IPS-18c (cell line): Measurements from ENCODE around the gene CCDC57.

Experiments used
- H3K4me3 ChIP-seq: 2 replicates; pipeline ENCODE4 v1.7.0; 2013; ENCODE audit warnings: low read depth, mild to moderate bottlenecking, low read length, moderate library complexity; ENCODE audit not compliant: insufficient read depth
- H3K9me3 ChIP-seq: one replicate; pipeline ENCODE4 v1.6.1; 2013; ENCODE audit warnings: mild to moderate bottlenecking, low read length, moderate library complexity; ENCODE audit not compliant: control insufficient read depth, insufficient read depth

CCDC57 gene

GRCh38 chr17:82239401-82239925 is 26.8 kb upstream of the CCDC57 start:
- no peak overlapping the region for H3K4me3 ChIP-seq
- H3K9me3 ChIP-seq: no peaks in the 10 kb centered on the region

- Histone ChIP-seq H3K9me3 (no peaks in the 10 kb centered on the region), H3K4me3 (no peak overlapping the region)
Measured at GRCh38 chr17:82238472-82239201, 26.0 kb upstream of the CCDC57 start.

- no peaks in the 10 kb centered on the region for H3K9me3 ChIP-seq
Measured at GRCh38 chr17:82237746-82238471, 25.3 kb upstream of the CCDC57 start.

GRCh38 chr17:82237083-82237745 is 24.6 kb upstream of the CCDC57 start:
- Histone ChIP-seq H3K9me3 (no peaks in the 10 kb centered on the region), H3K4me3 (no peak overlapping the region)

More at GRCh38 chr17:82237746-82238471, 25.3 kb upstream of the CCDC57 start:
- H3K4me3 ChIP-seq: no peak overlapping the region

GRCh38 chr17:82236142-82236971 is 23.7 kb upstream of the CCDC57 start:
- Histone ChIP-seq H3K9me3 (no peaks in the 10 kb centered on the region), H3K4me3 (no peak overlapping the region)

GRCh38 chr17:82235775-82236141 is 23.1 kb upstream of the CCDC57 start:
- no peaks in the 10 kb centered on the region for H3K9me3 ChIP-seq
- H3K4me3 ChIP-seq: no peak overlapping the region

GRCh38 chr17:82235056-82235774 is 22.6 kb upstream of the CCDC57 start:
- Histone ChIP-seq H3K9me3 (no peaks in the 10 kb centered on the region), H3K4me3 (no peak overlapping the region)

GRCh38 chr17:82234211-82235055 is 21.8 kb upstream of the CCDC57 start:
- Histone ChIP-seq H3K4me3 (no peak overlapping the region), H3K9me3 (no peaks in the 10 kb centered on the region)

- Histone ChIP-seq H3K4me3 (no peak overlapping the region), H3K9me3 (no peaks in the 10 kb centered on the region)
Measured at GRCh38 chr17:82232876-82233785, 20.5 kb upstream of the CCDC57 start.

GRCh38 chr17:82232322-82232820 is 19.7 kb upstream of the CCDC57 start:
- Histone ChIP-seq H3K9me3 (no peaks in the 10 kb centered on the region), H3K4me3 (peak overlapping the region; percentile 62; the same call in 1 of the 2 replicates)

- Histone ChIP-seq H3K4me3 (peak overlapping the region; percentile 62), H3K9me3 (no peaks in the 10 kb centered on the region)
Measured at GRCh38 chr17:82231562-82232321, 19.1 kb upstream of the CCDC57 start.

GRCh38 chr17:82231312-82231561 is 18.6 kb upstream of the CCDC57 start:
- no peaks in the 10 kb centered on the region for H3K9me3 ChIP-seq
- peak overlapping the region; percentile 62 for H3K4me3 ChIP-seq

- Histone ChIP-seq H3K4me3 (peak overlapping the region; percentile 62), H3K9me3 (no peaks in the 10 kb centered on the region)
Measured at GRCh38 chr17:82230609-82231311, 18.1 kb upstream of the CCDC57 start.
